H9 (cell line): Measurements from ENCODE around the gene GDPD4. TPM values are rescaled to one million over a fixed set of nuclear protein-coding genes. Genes with fewer than 3 reads are reported as not detected.

Source experiments
- DNase-seq: peaks from one replicate; pipeline ENCODE4 v3.0.0-alpha.2; 2017
- H2AFZ ChIP-seq: one replicate; pipeline ENCODE4 v1.6.1; 2013; ENCODE audit warnings: mild to moderate bottlenecking, low read length, control low read depth, moderate library complexity
- H2AK5ac ChIP-seq: 2 replicates; pipeline ENCODE4 v1.6.1; 2013; ENCODE audit warnings: low read length, control low read depth, mixed read lengths; ENCODE audit not compliant: insufficient read length
- H2BK120ac ChIP-seq: one replicate; pipeline ENCODE4 v1.6.1; 2013; ENCODE audit warnings: low read depth, mild to moderate bottlenecking, low read length, control low read depth, inconsistent platforms; ENCODE audit not compliant: poor library complexity, severe bottlenecking
- H2BK12ac ChIP-seq: 2 replicates; pipeline ENCODE4 v1.6.1; 2013; ENCODE audit warnings: low read length, control low read depth, mixed read lengths, low read depth; ENCODE audit not compliant: insufficient read length
- H2BK15ac ChIP-seq: 2 replicates; pipeline ENCODE4 v1.6.1; 2013; ENCODE audit warnings: low read depth, low read length, control low read depth
- H2BK20ac ChIP-seq: one replicate; pipeline ENCODE4 v1.6.1; 2013; ENCODE audit warnings: low read depth, mild to moderate bottlenecking, low read length, control low read depth, inconsistent platforms; ENCODE audit not compliant: poor library complexity, severe bottlenecking
- H2BK5ac ChIP-seq: 2 replicates; pipeline ENCODE4 v1.6.1; 2013; ENCODE audit warnings: low read length, control low read depth, mixed read lengths; ENCODE audit not compliant: insufficient read length
- H3K14ac ChIP-seq: 2 replicates; pipeline ENCODE4 v1.6.1; 2013; ENCODE audit warnings: low read length, control low read depth; ENCODE audit not compliant: insufficient read depth
- H3K18ac ChIP-seq: 2 replicates; pipeline ENCODE4 v1.6.1; 2013; ENCODE audit warnings: low read depth, mild to moderate bottlenecking, mixed read lengths, low read length, control low read depth; ENCODE audit not compliant: insufficient read length
- H3K23ac ChIP-seq: 2 replicates; pipeline ENCODE4 v1.6.1; 2013; ENCODE audit warnings: low read length, control low read depth, mixed read lengths, low read depth; ENCODE audit not compliant: insufficient read length
- H3K23me2 ChIP-seq: 2 replicates; pipeline ENCODE4 v1.6.1; 2013; ENCODE audit warnings: low read depth, mild to moderate bottlenecking, mixed read lengths, low read length, control low read depth; ENCODE audit not compliant: insufficient read length, poor library complexity, severe bottlenecking
- H3K27ac ChIP-seq: 2 replicates; pipeline ENCODE4 v1.5.1; 2013; ENCODE audit warnings: low read length, control low read depth, mixed read lengths, low read depth; ENCODE audit not compliant: insufficient read length
- H3K27me3 ChIP-seq: 2 replicates; pipeline ENCODE4 v1.6.1; 2013; ENCODE audit warnings: low read length, control low read depth, inconsistent platforms; ENCODE audit not compliant: insufficient read depth
- H3K4ac ChIP-seq: 2 replicates; pipeline ENCODE4 v1.6.1; 2013; ENCODE audit warnings: low read depth, mild to moderate bottlenecking, control low read depth, inconsistent platforms, low read length, moderate library complexity
- H3K4me1 ChIP-seq: 2 replicates; pipeline ENCODE4 v1.6.1; 2013; ENCODE audit warnings: low read length, control low read depth, inconsistent platforms; ENCODE audit not compliant: insufficient read depth
- H3K4me2 ChIP-seq: 2 replicates; pipeline ENCODE4 v1.6.1; 2013; ENCODE audit warnings: low read length, control low read depth, mixed read lengths; ENCODE audit not compliant: insufficient read length, insufficient read depth
- H3K56ac ChIP-seq: 2 replicates; pipeline ENCODE4 v1.6.1; 2013; ENCODE audit warnings: low read depth, mild to moderate bottlenecking, mixed read lengths, low read length, control low read depth; ENCODE audit not compliant: insufficient read length
- H3K79me1 ChIP-seq: 2 replicates; pipeline ENCODE4 v1.6.1; 2013; ENCODE audit warnings: low read depth, mild to moderate bottlenecking, moderate library complexity, low read length, control low read depth, inconsistent platforms; ENCODE audit not compliant: insufficient read depth, poor library complexity, severe bottlenecking
- H3K79me2 ChIP-seq: 2 replicates; pipeline ENCODE4 v1.6.1; 2013; ENCODE audit warnings: low read length, control low read depth, inconsistent platforms; ENCODE audit not compliant: insufficient read depth
- H3K9ac ChIP-seq: 2 replicates; pipeline ENCODE4 v1.6.1; 2013; ENCODE audit warnings: low read length, control low read depth, mixed read lengths; ENCODE audit not compliant: insufficient read length; ENCODE audit errors: extremely low read depth
- H3K9me3 ChIP-seq: one replicate; pipeline ENCODE4 v1.6.1; 2013; ENCODE audit warnings: low read depth, low read length, inconsistent platforms; ENCODE audit not compliant: control insufficient read depth
- H3T11ph ChIP-seq: one replicate; pipeline ENCODE4 v1.6.1; 2013; ENCODE audit warnings: mild to moderate bottlenecking, low read length, control low read depth, inconsistent platforms
- H4K20me1 ChIP-seq: one replicate; pipeline ENCODE4 v1.6.1; 2013; ENCODE audit not compliant: control insufficient read depth, insufficient read length, insufficient read depth
- H4K5ac ChIP-seq: 2 replicates; pipeline ENCODE4 v1.6.1; 2013; ENCODE audit warnings: low read depth, mild to moderate bottlenecking, mixed read lengths, low read length, control low read depth; ENCODE audit not compliant: insufficient read length
- H4K8ac ChIP-seq: replicated peaks from 2 replicates; pipeline ENCODE4 v1.6.1; 2013; ENCODE audit warnings: low read length, control low read depth, mixed read lengths, low read depth; ENCODE audit not compliant: insufficient read length
- H4K91ac ChIP-seq: 2 replicates; pipeline ENCODE4 v1.6.1; 2013; ENCODE audit warnings: low read depth, mild to moderate bottlenecking, moderate library complexity, mixed read lengths, low read length, control low read depth; ENCODE audit not compliant: insufficient read length
- H3K27ac Mint-ChIP-seq, 3 experiments: 2 replicates in 2 of 3; 3 replicates in 1 of 3; pipeline ENCODE4 v1.8.0; 2020 to 2021; ENCODE audit warnings: mixed read lengths in 3 of 3, mild to moderate bottlenecking in 1 of 3, moderate library complexity in 1 of 3
- H3K27me3 Mint-ChIP-seq: 2 replicates; pipeline ENCODE4 v1.8.0; 2021; ENCODE audit warnings: low read depth, mild to moderate bottlenecking, moderate library complexity, mixed read lengths
- H3K36me3 Mint-ChIP-seq, 3 experiments: 2 replicates in 2 of 3; 3 replicates in 1 of 3; pipeline ENCODE4 v1.8.0; 2020 to 2021; ENCODE audit warnings: low read depth in 3 of 3, mixed read lengths in 3 of 3; ENCODE audit not compliant: insufficient read depth in 1 of 3
- H3K4me1 Mint-ChIP-seq, 2 experiments: 2 replicates each; pipeline ENCODE4 v1.8.0; 2020; ENCODE audit warnings: mixed read lengths in 2 of 2
- H3K4me3 Mint-ChIP-seq, 2 experiments: 2 replicates in 1 of 2; 3 replicates in 1 of 2; pipeline ENCODE4 v1.8.0; 2020 to 2021; ENCODE audit warnings: mild to moderate bottlenecking in 2 of 2, mixed read lengths in 2 of 2, moderate library complexity in 1 of 2
- H3K9me3 Mint-ChIP-seq, 2 experiments: 2 replicates in 1 of 2; 3 replicates in 1 of 2; pipeline ENCODE4 v1.8.0; 2020; ENCODE audit warnings: mild to moderate bottlenecking in 2 of 2, mixed read lengths in 2 of 2, moderate library complexity in 1 of 2
- WGBS: extraction: QIAGEN DNeasy Blood & Tissue Kit; methylation state at CpG from one replicate; pipeline ENCODE4 v1.1.7; 2013; ENCODE audit warnings: missing lambda C conversion rate, low lambda C conversion rate, mixed read lengths; ENCODE audit not compliant: insufficient read length; ENCODE audit errors: extremely low coverage; 5-methylcytosine and 5-hydroxymethylcytosine counted together
- total RNA-seq: library from RNA; stranded (reverse); gene quantifications from 2 replicates; pipeline ENCODE4 v1.2.1, GENCODE V29; 2021
- TF ChIP-seq, protein P1 (sequence below): fragments of 200-600 bp; sonication (generic); conservative IDR thresholded peaks from 3 replicates; pipeline ENCODE4 v1.8.0; 2021; ENCODE audit warnings: antibody characterized with exemption, mild to moderate bottlenecking

GDPD4 gene
- total RNA-seq, 1 experiment from 2014 or later: not detected

DNA sequence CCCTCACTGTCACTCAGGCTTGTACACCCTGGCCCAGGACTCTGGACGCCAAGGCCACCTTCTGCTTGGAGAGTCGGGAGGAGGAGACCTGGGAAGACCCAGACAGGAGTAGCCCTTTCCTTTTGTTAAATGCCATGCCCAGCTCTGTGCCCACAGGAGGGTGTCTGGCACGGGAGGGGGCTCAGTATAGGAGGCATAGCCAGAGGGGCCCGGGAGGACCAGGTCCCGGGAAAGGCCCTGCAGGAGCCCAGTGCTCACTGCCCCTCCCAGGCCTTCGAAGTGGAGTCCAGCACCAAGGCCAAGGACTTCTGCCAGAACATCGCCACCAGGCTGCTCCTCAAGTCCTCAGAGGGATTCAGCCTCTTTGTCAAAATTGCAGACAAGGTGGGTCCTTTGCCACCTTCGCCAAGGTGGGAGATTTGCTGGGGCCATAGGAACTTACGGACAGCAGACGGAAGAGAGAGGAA lies 94.4 kb downstream of the GDPD4 start:
- Histone ChIP-seq H3K79me1 (no peaks in the 10 kb centered on the region), H3K9me3 (no peaks in the 10 kb centered on the region), H3K18ac (no peak overlapping the region), H2BK12ac (no peak overlapping the region), H4K20me1 (no peaks in the 10 kb centered on the region), H2BK20ac (no peak overlapping the region), H3K23me2 (no peaks in the 10 kb centered on the region), H4K8ac (no peak overlapping the region), H3K23ac (no peak overlapping the region), H3K56ac (no peak overlapping the region), H3T11ph (no peak overlapping the region), H3K79me2 (no peaks in the 10 kb centered on the region), H3K4me2 (no peak overlapping the region), H2BK5ac (no peak overlapping the region), H4K91ac (no peak overlapping the region), H2AFZ (no peak overlapping the region), H3K27me3 (no peaks in the 10 kb centered on the region), H3K4ac (no peak overlapping the region), H2AK5ac (no peak overlapping the region), H3K4me1 (no peaks in the 10 kb centered on the region), H3K9ac (no peak overlapping the region), H3K27ac (no peak overlapping the region), H2BK120ac (no peak overlapping the region), H2BK15ac (no peak overlapping the region), H4K5ac (no peak overlapping the region), H3K14ac (no peak overlapping the region)
- DNase-seq: peak; percentile 23
- no peak overlapping the region for H3K4me3 Mint-ChIP-seq
- TF ChIP-seq, protein P1, sequence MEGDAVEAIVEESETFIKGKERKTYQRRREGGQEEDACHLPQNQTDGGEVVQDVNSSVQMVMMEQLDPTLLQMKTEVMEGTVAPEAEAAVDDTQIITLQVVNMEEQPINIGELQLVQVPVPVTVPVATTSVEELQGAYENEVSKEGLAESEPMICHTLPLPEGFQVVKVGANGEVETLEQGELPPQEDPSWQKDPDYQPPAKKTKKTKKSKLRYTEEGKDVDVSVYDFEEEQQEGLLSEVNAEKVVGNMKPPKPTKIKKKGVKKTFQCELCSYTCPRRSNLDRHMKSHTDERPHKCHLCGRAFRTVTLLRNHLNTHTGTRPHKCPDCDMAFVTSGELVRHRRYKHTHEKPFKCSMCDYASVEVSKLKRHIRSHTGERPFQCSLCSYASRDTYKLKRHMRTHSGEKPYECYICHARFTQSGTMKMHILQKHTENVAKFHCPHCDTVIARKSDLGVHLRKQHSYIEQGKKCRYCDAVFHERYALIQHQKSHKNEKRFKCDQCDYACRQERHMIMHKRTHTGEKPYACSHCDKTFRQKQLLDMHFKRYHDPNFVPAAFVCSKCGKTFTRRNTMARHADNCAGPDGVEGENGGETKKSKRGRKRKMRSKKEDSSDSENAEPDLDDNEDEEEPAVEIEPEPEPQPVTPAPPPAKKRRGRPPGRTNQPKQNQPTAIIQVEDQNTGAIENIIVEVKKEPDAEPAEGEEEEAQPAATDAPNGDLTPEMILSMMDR: no peak
- no peak overlapping the region for H3K27ac Mint-ChIP-seq
- H3K4me1 Mint-ChIP-seq: peaks cover 0 to 2% of the 10 kb centered on the region in 2 experiments; a peak in 2 of 4 replicates
- peaks cover 1% of the 10 kb centered on the region; the same call in 1 of the 2 replicates for H3K27me3 Mint-ChIP-seq
- no peaks in the 10 kb centered on the region for H3K36me3 Mint-ChIP-seq
- no CpG with 5 or more reads among the region's 10 CpGs for WGBS
- H3K9me3 Mint-ChIP-seq: no peaks in the 10 kb centered on the region
